LNCaP clone FGC (cell line): ENCODE data around the gene BEAN1.

ENCODE experiments used
- DNase-seq: peaks from one replicate; pipeline ENCODE4 v3.0.0-alpha.2; 2011; ENCODE audit warnings: low read depth
- H3K4me3 ChIP-seq: 2 replicates; pipeline ENCODE4 v1.5.1; 2011; ENCODE audit warnings: mild to moderate bottlenecking, low read depth, low read length, control low read depth
- CTCF ChIP-seq: IDR thresholded peaks from 2 replicates; pipeline ENCODE4 v1.5.1; 2012; ENCODE audit warnings: mild to moderate bottlenecking; ENCODE audit not compliant: control insufficient read depth, insufficient read depth; ENCODE audit errors: extremely low read depth

BEAN1 gene

GRCh38 chr16:66521252-66521713 is 94.2 kb downstream of the BEAN1 start:
- no peak overlapping the region for H3K4me3 ChIP-seq
- no peak for TF ChIP-seq CTCF
- DNase-seq, result no peak

GRCh38 chr16:66521951-66522771 is 95.1 kb downstream of the BEAN1 start:
- no peak overlapping the region for H3K4me3 ChIP-seq
- no peak for DNase-seq
- no peak for TF ChIP-seq CTCF

GRCh38 chr16:66522816-66523590 is 95.9 kb downstream of the BEAN1 start:
- H3K4me3 ChIP-seq, result no peak overlapping the region
- TF ChIP-seq CTCF, result no peak
- DNase-seq, result no peak

- H3K4me3 ChIP-seq, result no peak overlapping the region
- DNase-seq, result no peak
- no peak for TF ChIP-seq CTCF
Measured at GRCh38 chr16:66523861-66524354, 96.8 kb downstream of the BEAN1 start.

GRCh38 chr16:66524601-66525164 is 97.6 kb downstream of the BEAN1 start:
- DNase-seq, result no peak
- no peak for TF ChIP-seq CTCF
- H3K4me3 ChIP-seq, result no peak overlapping the region

GRCh38 chr16:66525396-66526180 is 98.5 kb downstream of the BEAN1 start:
- no peak for DNase-seq
- no peak for TF ChIP-seq CTCF
- no peak overlapping the region for H3K4me3 ChIP-seq
